Upper lobe of left lung (tissue), 6 donors: ENCODE measurements around the gene PHACTR1. TPM values are rescaled to one million over a fixed set of nuclear protein-coding genes. Genes with fewer than 3 reads are reported as not detected.
A peak's percentile ranks its signal among the peaks of the same experiment; 100 is the strongest.

Source experiments
- ATAC-seq, 2 donors: fragments of 200-7000 bp; cut with Tn5 transposase; one replicate each; pipeline ENCODE4 v1.9.1; 2022; ENCODE audit warnings: mild to moderate bottlenecking in 2 of 2, moderate library complexity in 2 of 2; ENCODE audit not compliant: low FRiP score in 2 of 2
- DNase-seq, 2 donors: peaks; one replicate each; pipeline ENCODE4 v3.0.0-alpha.2; 2019 to 2020
- H3K27ac ChIP-seq, 4 donors: fragments of 200-600 bp; sonication (generic); one replicate each; pipeline ENCODE4 v1.5.1; 2016 to 2019
- H3K27me3 ChIP-seq, 4 donors: fragments of 200-600 bp; sonication (generic); one replicate each; pipeline ENCODE4 v1.5.1; 2017 to 2019
- H3K36me3 ChIP-seq, 4 donors: fragments of 200-600 bp; sonication (generic); one replicate each; pipeline ENCODE4 v1.5.1; 2016 to 2019
- H3K4me1 ChIP-seq, 4 donors: fragments of 200-600 bp; sonication (generic); one replicate each; pipeline ENCODE4 v1.5.1; 2018 to 2019
- H3K4me3 ChIP-seq, 4 donors: fragments of 200-600 bp; sonication (generic); one replicate each; pipeline ENCODE4 v1.5.1; 2017 to 2019; ENCODE audit warnings: mild to moderate bottlenecking in 2 of 4, moderate library complexity in 1 of 4
- H3K9me3 ChIP-seq, 4 donors: fragments of 200-600 bp; sonication (generic); one replicate each; pipeline ENCODE4 v1.5.1; 2018 to 2019
- EP300 ChIP-seq, 4 donors: sonication (generic); formaldehyde crosslinking; IDR thresholded peaks; one replicate each; pipeline ENCODE4 v1.5.1; 2017; ENCODE audit warnings: antibody characterized with exemption in 4 of 4, control low read depth in 2 of 4
- POLR2A ChIP-seq, 4 donors: fragments of 450-650 bp; IDR thresholded peaks; one replicate each; pipeline ENCODE4 v1.5.1; 2016 to 2017; ENCODE audit warnings: antibody characterized with exemption in 4 of 4, mild to moderate bottlenecking in 2 of 4
- POLR2AphosphoS5 ChIP-seq, 2 donors: sonication (generic); formaldehyde crosslinking; IDR thresholded peaks; one replicate each; pipeline ENCODE4 v1.5.1; 2017; ENCODE audit warnings: antibody characterized with exemption in 2 of 2
- WGBS, 2 donors: methylation state at CpG; one replicate each; pipeline ENCODE4 v1.1.5; 2017 to 2018; 5-methylcytosine and 5-hydroxymethylcytosine counted together
- total RNA-seq, 6 donors: library from RNA; depleted of rRNA in 4 of 6; stranded (reverse); fragments of >200 nt in 4 of 6; gene quantifications; one replicate each; pipeline versions ENCODE4 v1.1.0 to v1.2.1, GENCODE V29; 2016 to 2021
- TF ChIP-seq, protein P1 (sequence below), 6 experiments: fragments of 450-650 bp in 4 of 6; fragments of 200-600 bp in 2 of 6; sonication (generic) in 2 of 6; IDR thresholded peaks; one replicate each; pipeline ENCODE4 v1.5.1; 2016 to 2019; ENCODE audit warnings: antibody characterized with exemption in 6 of 6
- donor health status: DM: no; HTN: no; CAD: no; lungs with moderate emphysema.
- donor health status: DM: no; HTN: yes; CAD: no; lungs with severe emphysema.

Gene PHACTR1
- total RNA-seq, 6 donors from 2014 or later, result 63.2 to 121 (median 90.9) TPM

DNA sequence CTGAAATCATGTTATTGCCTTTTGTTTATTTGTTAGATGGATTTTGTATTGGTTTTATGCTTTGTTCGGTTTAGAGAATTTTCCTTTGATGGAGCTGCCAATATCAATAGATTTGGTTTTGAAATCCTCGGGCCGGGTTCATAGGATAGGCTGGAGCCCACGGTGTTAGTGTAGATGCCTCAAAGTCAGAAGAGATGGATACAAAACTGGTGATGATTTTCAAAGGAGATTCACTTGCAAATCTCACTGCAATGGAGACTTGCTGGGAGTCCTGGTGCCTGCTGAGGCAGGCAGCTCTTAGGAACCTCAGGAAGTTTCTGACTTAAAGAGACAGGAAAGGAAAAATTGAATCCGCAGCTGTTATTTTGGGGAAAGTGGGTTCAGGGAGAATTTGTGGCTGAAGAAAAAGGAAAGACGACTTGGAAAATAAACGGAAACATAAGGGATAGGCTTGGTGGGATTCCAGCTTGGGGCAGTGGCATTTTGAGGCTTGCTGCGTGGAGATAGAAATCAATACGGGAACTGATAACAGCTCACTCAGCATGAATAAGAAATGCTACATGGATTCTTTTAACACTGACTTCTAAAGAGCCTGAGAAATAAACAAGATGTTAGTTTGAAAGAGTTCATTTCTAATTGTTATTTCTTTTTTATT lies 241.6 kb downstream of the PHACTR1 start:
- 6% methylated on average over 9 of the region's 9 CpGs for WGBS, 2 donors
- DNase-seq (no peak), ATAC-seq (peak in 1 of 2 donors; percentile 34)
- TF ChIP-seq, protein P1, sequence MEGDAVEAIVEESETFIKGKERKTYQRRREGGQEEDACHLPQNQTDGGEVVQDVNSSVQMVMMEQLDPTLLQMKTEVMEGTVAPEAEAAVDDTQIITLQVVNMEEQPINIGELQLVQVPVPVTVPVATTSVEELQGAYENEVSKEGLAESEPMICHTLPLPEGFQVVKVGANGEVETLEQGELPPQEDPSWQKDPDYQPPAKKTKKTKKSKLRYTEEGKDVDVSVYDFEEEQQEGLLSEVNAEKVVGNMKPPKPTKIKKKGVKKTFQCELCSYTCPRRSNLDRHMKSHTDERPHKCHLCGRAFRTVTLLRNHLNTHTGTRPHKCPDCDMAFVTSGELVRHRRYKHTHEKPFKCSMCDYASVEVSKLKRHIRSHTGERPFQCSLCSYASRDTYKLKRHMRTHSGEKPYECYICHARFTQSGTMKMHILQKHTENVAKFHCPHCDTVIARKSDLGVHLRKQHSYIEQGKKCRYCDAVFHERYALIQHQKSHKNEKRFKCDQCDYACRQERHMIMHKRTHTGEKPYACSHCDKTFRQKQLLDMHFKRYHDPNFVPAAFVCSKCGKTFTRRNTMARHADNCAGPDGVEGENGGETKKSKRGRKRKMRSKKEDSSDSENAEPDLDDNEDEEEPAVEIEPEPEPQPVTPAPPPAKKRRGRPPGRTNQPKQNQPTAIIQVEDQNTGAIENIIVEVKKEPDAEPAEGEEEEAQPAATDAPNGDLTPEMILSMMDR (IDR thresholded peaks at IDR 0.05), result no peak
- TF ChIP-seq POLR2AphosphoS5 (IDR thresholded peaks at IDR 0.05) (no peak), POLR2A (IDR thresholded peaks at IDR 0.05) (no peak), EP300 (IDR thresholded peaks at IDR 0.05) (no peak)
- no peaks in the 10 kb centered on the region for H3K9me3 ChIP-seq
- H3K4me3 ChIP-seq, result peak overlapping the region; percentile 50 to 68 (median 62)
- H3K4me1 ChIP-seq, result peaks cover 19 to 41% (median 31%) of the 10 kb centered on the region in 4 donors
- H3K27ac ChIP-seq, result peak overlapping the region; percentile 66 to 87 (median 85)
- H3K27me3 ChIP-seq, result no peaks in the 10 kb centered on the region
- no peaks in the 10 kb centered on the region for H3K36me3 ChIP-seq

DNA sequence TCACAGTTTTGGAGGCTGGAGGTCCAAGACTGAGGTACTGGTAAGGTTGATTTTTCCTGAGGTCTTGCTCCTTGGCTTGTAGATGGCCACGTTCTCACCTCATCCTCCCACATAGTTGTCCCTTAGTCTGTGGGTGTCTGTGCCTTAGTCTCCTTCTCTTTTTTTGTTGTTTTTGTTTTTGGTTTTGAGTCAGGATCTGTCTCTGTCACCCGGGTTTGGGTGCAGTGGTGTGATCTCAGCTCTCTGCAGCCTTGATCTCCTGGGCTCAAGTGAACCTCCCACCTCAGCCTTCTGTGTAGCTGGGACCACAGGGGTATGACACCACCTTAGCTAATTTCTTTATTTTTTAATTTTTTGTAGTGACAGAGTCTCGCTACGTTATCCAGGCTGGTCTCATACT lies 245.2 kb downstream of the PHACTR1 start:
- TF ChIP-seq POLR2AphosphoS5 (IDR thresholded peaks at IDR 0.05) (no peak), EP300 (IDR thresholded peaks at IDR 0.05) (no peak), POLR2A (IDR thresholded peaks at IDR 0.05) (no peak)
- TF ChIP-seq, protein P1 (IDR thresholded peaks at IDR 0.05), result no peak
- H3K27me3 ChIP-seq, result no peaks in the 10 kb centered on the region
- peaks cover 29 to 51% (median 36%) of the 10 kb centered on the region in 4 donors for H3K4me1 ChIP-seq
- 73 to 90% methylated on average over 4 of the region's 4 CpGs for WGBS, 2 donors
- peak overlapping the region; percentile 55 to 87 (median 68) for H3K27ac ChIP-seq
- no peaks in the 10 kb centered on the region for H3K36me3 ChIP-seq
- ATAC-seq (no peak), DNase-seq (no peak)
- H3K4me3 ChIP-seq, result no peak overlapping the region
- no peaks in the 10 kb centered on the region for H3K9me3 ChIP-seq

DNA sequence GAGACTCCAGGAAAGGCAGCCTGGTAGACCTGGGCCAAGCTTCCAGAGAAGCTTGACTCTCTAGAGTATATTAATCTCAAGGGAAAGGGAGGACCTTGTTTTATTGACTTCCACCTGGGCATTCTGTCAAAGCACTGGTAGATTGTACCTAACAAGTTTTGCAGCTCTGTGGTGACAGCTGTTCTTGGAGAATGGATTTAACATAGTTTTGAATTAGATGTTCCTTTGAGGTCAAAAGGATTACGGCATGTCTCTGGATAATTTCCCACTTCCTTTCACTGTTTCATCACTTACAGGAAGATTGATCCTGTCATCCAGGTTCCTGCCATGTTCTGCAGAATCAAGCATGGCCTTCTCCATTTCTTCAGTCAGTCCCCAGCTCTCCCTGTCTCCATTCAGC lies 246.0 kb downstream of the PHACTR1 start:
- no peak for DNase-seq
- no peaks in the 10 kb centered on the region for H3K36me3 ChIP-seq
- H3K4me3 ChIP-seq, result no peak overlapping the region
- peaks cover 29 to 52% (median 37%) of the 10 kb centered on the region in 4 donors for H3K4me1 ChIP-seq
- H3K27ac ChIP-seq, result peak overlapping the region; percentile 55 to 87 (median 68)
- no peaks in the 10 kb centered on the region for H3K27me3 ChIP-seq
- 27 to 28% methylated on average over 1 of the region's 1 CpG for WGBS, 2 donors
- peak in 1 of 2 donors; percentile 28 for TF ChIP-seq POLR2AphosphoS5 (IDR thresholded peaks at IDR 0.05)
- TF ChIP-seq, protein P1 (IDR thresholded peaks at IDR 0.05), result no peak
- no peak for TF ChIP-seq POLR2A (IDR thresholded peaks at IDR 0.05)
- peak in 1 of 4 donors; percentile 65 for TF ChIP-seq EP300 (IDR thresholded peaks at IDR 0.05)
- no peaks in the 10 kb centered on the region for H3K9me3 ChIP-seq
- ATAC-seq, result no peak

DNA sequence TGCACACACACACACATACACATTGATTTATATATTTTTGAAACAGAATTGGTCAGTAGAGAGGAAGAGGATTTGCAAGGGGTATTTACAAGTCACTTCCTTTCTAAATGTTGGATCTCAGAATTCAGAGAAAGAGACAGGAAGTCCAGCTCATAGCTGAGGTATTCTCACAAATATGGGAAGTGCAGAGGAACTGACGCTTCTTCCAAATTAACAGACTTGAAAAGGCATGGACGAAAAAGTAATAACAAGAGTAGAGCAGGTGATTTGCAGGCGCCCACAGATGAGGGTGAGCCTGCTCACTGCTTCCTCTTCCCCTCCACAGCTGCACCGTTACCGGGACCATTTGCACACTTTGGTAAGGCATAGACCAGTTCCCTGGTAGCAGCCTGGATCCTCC lies 246.4 kb downstream of the PHACTR1 start:
- peaks cover 29 to 56% (median 40%) of the 10 kb centered on the region in 4 donors for H3K4me1 ChIP-seq
- H3K9me3 ChIP-seq, result no peaks in the 10 kb centered on the region
- TF ChIP-seq, protein P1 (IDR thresholded peaks at IDR 0.05), result no peak
- TF ChIP-seq EP300 (IDR thresholded peaks at IDR 0.05), result no peak
- no peak for TF ChIP-seq POLR2A (IDR thresholded peaks at IDR 0.05)
- TF ChIP-seq POLR2AphosphoS5 (IDR thresholded peaks at IDR 0.05), result no peak
- H3K36me3 ChIP-seq, result no peaks in the 10 kb centered on the region
- no peaks in the 10 kb centered on the region for H3K27me3 ChIP-seq
- peak overlapping the region; percentile 55 to 80 (median 68) for H3K27ac ChIP-seq
- 31% methylated on average over 5 of the region's 5 CpGs for WGBS, 2 donors
- no peak overlapping the region for H3K4me3 ChIP-seq
- DNase-seq, result peak in 1 of 2 donors; percentile 31
- ATAC-seq, result peak in 1 of 2 donors; percentile 39
